Body of pancreas (tissue), 4 donors: Measurements from ENCODE around the gene EIF5A.

ENCODE experiments used
- POLR2A ChIP-seq, 3 donors: fragments of 450-650 bp; IDR thresholded peaks; one replicate each; pipeline ENCODE4 v1.6.1; 2016; ENCODE audit warnings: antibody characterized with exemption in 3 of 3, mild to moderate bottlenecking in 2 of 3
- TF ChIP-seq, protein P1 (sequence below), 7 experiments: fragments of 450-650 bp in 4 of 7; fragments of 200-600 bp in 3 of 7; sonication (generic) in 3 of 7; IDR thresholded peaks; one replicate each; pipeline ENCODE4 v1.5.1; 2016 to 2019; ENCODE audit warnings: antibody characterized with exemption in 7 of 7

- TF ChIP-seq, protein P1, sequence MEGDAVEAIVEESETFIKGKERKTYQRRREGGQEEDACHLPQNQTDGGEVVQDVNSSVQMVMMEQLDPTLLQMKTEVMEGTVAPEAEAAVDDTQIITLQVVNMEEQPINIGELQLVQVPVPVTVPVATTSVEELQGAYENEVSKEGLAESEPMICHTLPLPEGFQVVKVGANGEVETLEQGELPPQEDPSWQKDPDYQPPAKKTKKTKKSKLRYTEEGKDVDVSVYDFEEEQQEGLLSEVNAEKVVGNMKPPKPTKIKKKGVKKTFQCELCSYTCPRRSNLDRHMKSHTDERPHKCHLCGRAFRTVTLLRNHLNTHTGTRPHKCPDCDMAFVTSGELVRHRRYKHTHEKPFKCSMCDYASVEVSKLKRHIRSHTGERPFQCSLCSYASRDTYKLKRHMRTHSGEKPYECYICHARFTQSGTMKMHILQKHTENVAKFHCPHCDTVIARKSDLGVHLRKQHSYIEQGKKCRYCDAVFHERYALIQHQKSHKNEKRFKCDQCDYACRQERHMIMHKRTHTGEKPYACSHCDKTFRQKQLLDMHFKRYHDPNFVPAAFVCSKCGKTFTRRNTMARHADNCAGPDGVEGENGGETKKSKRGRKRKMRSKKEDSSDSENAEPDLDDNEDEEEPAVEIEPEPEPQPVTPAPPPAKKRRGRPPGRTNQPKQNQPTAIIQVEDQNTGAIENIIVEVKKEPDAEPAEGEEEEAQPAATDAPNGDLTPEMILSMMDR (IDR thresholded peaks at IDR 0.05) = no peak
- TF ChIP-seq POLR2A (IDR thresholded peaks at IDR 0.05) = no peak
These were observed 35.8 kb downstream of the EIF5A start for GRCh38 chr17:7343250-7343649.
